IPS DF 4.7 (cell line): ENCODE data around the gene TAPT1.
"Not testable (repeated sequence)": the region's sequence is repeated elsewhere in the genome, so short reads cannot be mapped to it uniquely, and the experiment has no call there.

Source experiments
- DNase-seq: peaks from one replicate; pipeline ENCODE4 v3.0.0-alpha.2; 2013; ENCODE audit warnings: low spot score; ENCODE audit errors: extremely low read depth

The TAPT1 gene

GRCh38 chr4:16183604-16184003, 42.7 kb downstream of the TAPT1 start:
- no peak for DNase-seq

GRCh38 chr4:16176621-16177020, 49.6 kb downstream of the TAPT1 start:
- no peak for DNase-seq

GRCh38 chr4:16171831-16172230, 54.4 kb downstream of the TAPT1 start:
- DNase-seq: no peak

GRCh38 chr4:16169490-16169889, 56.8 kb downstream of the TAPT1 start:
- no peak for DNase-seq

- no peak for DNase-seq
Measured at GRCh38 chr4:16168710-16169388, 57.4 kb downstream of the TAPT1 start.

DNA sequence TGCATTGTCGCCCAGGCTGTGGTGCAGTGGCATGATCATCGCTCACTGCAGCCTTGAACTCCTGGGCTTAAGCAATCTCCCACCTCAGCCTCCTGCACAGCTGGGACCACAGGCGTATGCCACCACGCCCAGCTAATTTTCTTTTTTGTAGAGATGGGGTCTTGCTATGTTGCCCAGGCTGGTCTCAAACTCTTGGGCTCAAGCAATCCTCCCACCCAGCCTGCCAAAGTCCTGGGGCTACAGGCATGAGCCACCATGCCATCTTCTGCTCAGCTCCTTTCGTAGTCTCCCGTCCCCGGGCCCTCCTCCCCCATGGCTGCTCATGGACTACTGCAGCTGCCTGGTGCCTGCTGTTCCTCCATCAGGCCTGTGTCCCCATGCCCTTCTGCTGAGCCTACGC, 58.1 kb downstream of the TAPT1 start:
- DNase-seq: no peak

- DNase-seq: no peak
Measured at GRCh38 chr4:16165931-16166330, 60.3 kb downstream of the TAPT1 start.

- no peak for DNase-seq
Measured at GRCh38 chr4:16162891-16163290, 63.4 kb downstream of the TAPT1 start.

- DNase-seq: no peak
Measured at GRCh38 chr4:16161851-16162408, 64.3 kb downstream of the TAPT1 start.

- no peak for DNase-seq
Measured at GRCh38 chr4:16160457-16160856, 65.8 kb downstream of the TAPT1 start.

- no peak for DNase-seq
Measured at GRCh38 chr4:16159286-16159685, 67.0 kb downstream of the TAPT1 start.

DNA sequence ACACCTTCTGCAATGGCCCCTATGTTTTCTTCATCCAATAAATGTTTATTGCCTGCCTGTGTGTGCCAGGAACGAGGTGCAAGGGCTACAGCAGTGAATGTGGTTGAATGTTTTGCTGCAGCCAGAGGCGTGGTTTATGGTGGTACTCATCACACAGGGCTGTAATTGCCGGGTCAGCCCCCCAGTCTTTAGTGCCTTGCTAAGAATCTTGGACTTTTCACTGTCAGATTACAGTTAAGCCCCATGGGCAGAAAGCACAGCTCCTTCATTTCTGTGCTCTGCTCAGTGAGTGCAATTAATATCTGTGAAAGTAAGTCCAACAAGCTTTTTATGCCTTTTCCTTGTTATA, 67.8 kb downstream of the TAPT1 start:
- no peak for DNase-seq

- DNase-seq: no peak
Measured at GRCh38 chr4:16157609-16158503, 68.4 kb downstream of the TAPT1 start.

DNA sequence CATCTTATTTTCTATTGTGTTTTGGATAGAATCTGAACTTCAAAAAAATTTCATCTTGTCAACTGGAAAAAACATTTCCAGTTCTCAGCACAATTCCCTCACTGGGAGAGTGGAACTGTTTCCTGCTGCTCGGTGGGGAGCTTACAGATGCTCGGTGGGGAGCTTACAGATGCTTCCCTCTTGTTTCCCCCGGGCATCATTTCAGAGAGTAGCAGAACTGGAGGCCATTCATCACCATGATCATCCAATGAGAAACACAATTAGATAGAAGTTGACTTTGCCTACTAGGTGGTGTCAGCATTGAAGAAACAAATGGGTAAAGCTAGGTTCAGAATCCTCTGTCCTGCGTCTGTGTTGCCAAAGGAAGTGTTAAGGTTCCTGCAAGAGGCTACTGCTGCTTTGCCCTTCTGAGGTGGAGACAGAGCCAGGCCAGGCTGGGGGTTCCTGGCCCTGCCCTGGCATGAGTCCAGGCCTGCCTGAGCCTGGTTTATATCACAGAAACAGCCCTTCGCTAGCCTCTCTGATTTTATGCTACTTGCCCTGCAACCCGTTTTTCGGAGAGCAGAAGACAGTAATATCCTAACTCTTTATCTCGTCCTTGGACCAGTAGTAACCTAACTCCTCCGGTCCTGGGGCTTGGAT, 70.6 kb downstream of the TAPT1 start:
- DNase-seq: no peak

DNA sequence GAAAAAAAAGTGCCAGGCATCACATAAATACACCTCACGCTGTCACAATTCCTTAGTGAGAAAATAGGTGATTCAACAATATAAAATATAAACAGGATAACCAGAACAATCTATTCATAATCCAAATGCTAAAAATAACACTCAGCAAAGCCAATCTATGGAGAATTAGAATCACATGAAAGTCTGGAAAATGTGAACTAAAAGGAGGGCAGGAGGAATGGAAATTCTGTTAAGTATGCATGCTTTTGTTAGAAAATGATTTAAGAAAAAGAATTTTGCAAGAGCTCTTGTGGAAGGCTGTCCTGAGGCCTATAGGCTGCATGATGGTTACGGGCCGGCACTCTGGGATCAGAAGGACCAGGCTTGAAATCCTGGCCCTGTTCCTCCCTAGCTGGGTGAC, 71.8 kb downstream of the TAPT1 start:
- no peak for DNase-seq

DNA sequence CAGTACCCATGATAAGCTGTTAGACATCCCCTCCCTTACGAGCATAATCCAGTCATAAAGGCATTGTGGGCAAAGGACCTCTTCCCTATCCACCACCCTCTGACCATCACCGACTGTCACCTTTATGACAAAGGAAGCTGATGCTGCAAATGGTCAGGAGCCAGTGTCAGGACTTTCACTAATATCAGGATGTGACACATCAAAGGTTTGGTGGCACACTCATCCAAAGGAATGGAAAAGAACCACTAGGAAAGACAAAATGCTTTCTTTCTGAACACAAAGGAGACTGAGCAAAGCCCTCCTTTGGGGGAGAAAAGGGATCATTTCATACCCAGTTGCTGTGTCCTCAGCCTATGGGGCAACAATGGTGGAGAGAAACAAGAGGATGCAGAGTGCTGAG, 75.6 kb downstream of the TAPT1 start:
- DNase-seq: no peak

- DNase-seq: not testable (repeated sequence)
Measured at GRCh38 chr4:16144913-16145312, 81.4 kb downstream of the TAPT1 start.

- DNase-seq: no peak
Measured at GRCh38 chr4:16142598-16143310, 83.5 kb downstream of the TAPT1 start.

GRCh38 chr4:16140879-16141249, 85.4 kb downstream of the TAPT1 start:
- DNase-seq: no peak

DNA sequence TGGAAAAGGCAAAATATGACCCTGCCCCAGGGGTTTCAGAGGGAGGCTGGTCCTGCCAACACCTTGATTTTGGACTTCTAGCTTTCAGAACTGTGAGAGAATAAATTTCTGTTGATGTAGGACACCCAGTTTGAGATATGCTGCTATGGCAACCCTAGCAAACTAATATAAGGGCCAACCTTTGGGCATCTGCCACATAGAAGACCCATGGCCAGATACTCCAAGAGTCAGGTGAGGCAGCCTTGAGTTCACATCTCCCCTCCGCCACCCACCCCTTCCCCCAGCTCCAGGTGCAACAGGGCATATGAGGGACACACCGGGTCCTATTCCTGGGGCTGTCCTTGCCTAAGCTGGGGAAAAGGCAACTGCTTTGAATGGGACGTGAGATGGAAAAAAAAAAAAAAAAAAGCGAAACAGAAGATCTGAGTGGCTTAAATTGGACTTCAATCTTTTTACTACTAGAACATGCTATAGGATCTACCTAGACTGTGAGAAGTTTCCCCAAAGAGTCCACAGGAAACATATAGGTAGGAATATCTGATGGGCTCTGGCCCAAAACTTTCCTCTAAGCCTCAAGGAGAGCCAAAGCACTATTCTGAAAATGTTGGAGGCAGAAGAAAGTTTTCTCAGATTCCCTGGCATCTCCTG, 85.9 kb downstream of the TAPT1 start:
- DNase-seq: no peak
